HCT116 (cell line): ENCODE data around the gene ARHGAP21. TPM values are rescaled to one million over a fixed set of nuclear protein-coding genes. Genes with fewer than 3 reads are reported as not detected.

Experiments used
- ATAC-seq: fragments of 200-7000 bp; cut with Tn5 transposase; 2 replicates; pipeline ENCODE4 v1.9.1; 2020; ENCODE audit warnings: mild to moderate bottlenecking, moderate library complexity
- BruUV-seq: library from RNA; stranded (reverse); fragments of 400-500 nt; replicated peaks from 2 replicates; lab custom pipeline; 2021; lab: Mats Ljungman, UMichigan
- CTCF ChIA-PET: fragments of 300-600 bp; sonication (Branson Sonifier 250); formaldehyde crosslinking; loops from one replicate; lab custom pipeline; 2021; ENCODE audit warnings: antibody characterized with exemption; lab: Charles Lee
- POLR2A ChIA-PET: fragments of 300-600, 350-600 bp; sonication (Branson Sonifier 250); formaldehyde crosslinking; loops from one replicate; lab custom pipeline; 2021; ENCODE audit warnings: antibody characterized with exemption; lab: Charles Lee
- RAD21 ChIA-PET, 2 experiments: fragments of 300-600 bp; sonication (Branson Sonifier 250); formaldehyde crosslinking; loops; one replicate each; lab custom pipeline; 2023; ENCODE audit warnings: low total read pairs in 2 of 2; ENCODE audit not compliant: uncharacterized antibody in 2 of 2, unreplicated experiment in 2 of 2, low non-redundant PET in 1 of 2; lab: Charles Lee
- DNase-seq: peaks from one replicate; pipeline ENCODE4 v3.0.0-alpha.2; 2010; ENCODE audit warnings: low read depth, low spot score
- H2AFZ ChIP-seq: fragments of 200-600 bp; shearing (Covaris generic), sonication (generic); 2 replicates; pipeline ENCODE4 v1.6.1; 2017; ENCODE audit warnings: low read depth, mixed run types, mixed read lengths, antibody characterized with exemption, low read length; ENCODE audit not compliant: poor library complexity, severe bottlenecking
- H3K27ac ChIP-seq: 2 replicates; pipeline ENCODE4 v1.5.1; 2012; ENCODE audit warnings: low read depth, low read length
- H3K27me3 ChIP-seq: fragments of 200-600 bp; sonication (generic); 2 replicates; pipeline ENCODE4 v1.6.1; 2016; ENCODE audit warnings: mixed run types, low read length, mixed read lengths; ENCODE audit not compliant: insufficient read depth
- H3K36me3 ChIP-seq, 2 experiments: fragments of 200-500 bp in 1 of 2; fragments of 200-600 bp in 1 of 2; sonication (Bioruptor generic) in 1 of 2; sonication (generic) in 1 of 2; 2 replicates each; pipeline versions ENCODE4 v1.5.1 to v1.6.1; 2014 to 2016; ENCODE audit warnings: low read length in 2 of 2, inconsistent platforms in 1 of 2, mixed read lengths in 1 of 2, mixed run types in 1 of 2; ENCODE audit not compliant: insufficient read depth in 2 of 2, control insufficient read depth in 1 of 2
- H3K4me1 ChIP-seq, 2 experiments: fragments of 200-600 bp in 1 of 2; sonication (generic) in 1 of 2; 2 replicates each; pipeline versions ENCODE4 v1.5.1 to v1.6.1; 2012 to 2017; ENCODE audit warnings: low read length in 2 of 2, inconsistent platforms in 1 of 2, mild to moderate bottlenecking in 1 of 2, mixed read lengths in 1 of 2, mixed run types in 1 of 2, moderate library complexity in 1 of 2; ENCODE audit not compliant: insufficient read depth in 2 of 2, control insufficient read depth in 1 of 2
- H3K4me2 ChIP-seq: fragments of 200-600 bp; sonication (generic); 2 replicates; pipeline ENCODE4 v1.6.1; 2017; ENCODE audit warnings: mixed run types, low read length, mixed read lengths
- H3K4me3 ChIP-seq, 2 experiments: fragments of 200-600 bp in 1 of 2; sonication (generic) in 1 of 2; replicated peaks in 1 of 2; 2 replicates each; pipeline ENCODE4 v1.5.1; 2011 to 2016; ENCODE audit warnings: low read length in 2 of 2, control low read depth in 1 of 2, low read depth in 1 of 2, mild to moderate bottlenecking in 1 of 2, mixed read lengths in 1 of 2, mixed run types in 1 of 2
- H3K79me2 ChIP-seq: fragments of 200-600 bp; sonication (generic); 2 replicates; pipeline ENCODE4 v1.6.1; 2017; ENCODE audit warnings: mild to moderate bottlenecking, mixed run types, low read length, moderate library complexity, mixed read lengths; ENCODE audit not compliant: insufficient read depth
- H3K9ac ChIP-seq: fragments of 200-600 bp; sonication (generic); 2 replicates; pipeline ENCODE4 v1.6.1; 2016; ENCODE audit warnings: low read length, mixed read lengths
- H3K9me2 ChIP-seq: fragments of 200-600 bp; sonication (generic), shearing (Covaris generic); 2 replicates; pipeline ENCODE4 v1.6.1; 2017; ENCODE audit warnings: mixed run types, mild to moderate bottlenecking, moderate library complexity; ENCODE audit not compliant: insufficient read depth
- H3K9me3 ChIP-seq, 2 experiments: fragments of 200-500 bp in 1 of 2; fragments of 200-600 bp in 1 of 2; sonication (Bioruptor generic) in 1 of 2; sonication (generic) in 1 of 2; 2 replicates each; pipeline ENCODE4 v1.6.1; 2014 to 2017; ENCODE audit warnings: low read length in 2 of 2, mixed read lengths in 2 of 2, inconsistent platforms in 1 of 2, low read depth in 1 of 2, mild to moderate bottlenecking in 1 of 2, mixed run types in 1 of 2, moderate library complexity in 1 of 2; ENCODE audit not compliant: control insufficient read depth in 1 of 2, insufficient read depth in 1 of 2
- H4K20me1 ChIP-seq: fragments of 200-600 bp; sonication (generic), shearing (Covaris generic); 2 replicates; pipeline ENCODE4 v1.6.1; 2017; ENCODE audit warnings: mixed run types, mild to moderate bottlenecking, moderate library complexity; ENCODE audit not compliant: insufficient read depth
- ATF3 ChIP-seq: IDR thresholded peaks from 2 replicates; pipeline ENCODE4 v1.6.1; 2012
- CBX3 ChIP-seq: IDR thresholded peaks from 2 replicates; pipeline ENCODE4 v1.6.1; 2012; ENCODE audit warnings: low read depth
- CEBPB ChIP-seq: IDR thresholded peaks from 2 replicates; pipeline ENCODE4 v1.6.1; 2012; ENCODE audit warnings: low read depth
- CTCF ChIP-seq, 3 experiments: fragments of 200-600 bp in 1 of 3; sonication (generic) in 1 of 3; IDR thresholded peaks in 2 of 3; conservative IDR thresholded peaks in 1 of 3; 2 replicates each; pipeline ENCODE4 v1.5.1; 2012 to 2017; ENCODE audit warnings: low read depth in 2 of 3, low read length in 2 of 3, antibody characterized with exemption in 1 of 3, borderline replicate concordance in 1 of 3, control low read depth in 1 of 3, mild to moderate bottlenecking in 1 of 3, mixed read lengths in 1 of 3, mixed run types in 1 of 3, moderate library complexity in 1 of 3; ENCODE audit not compliant: insufficient read depth in 1 of 3
- EGR1 ChIP-seq: IDR thresholded peaks from 2 replicates; pipeline ENCODE4 v1.6.1; 2012; ENCODE audit warnings: low read depth
- ELF1 ChIP-seq: IDR thresholded peaks from 2 replicates; pipeline ENCODE4 v1.6.1; 2012; ENCODE audit warnings: low read depth, borderline replicate concordance
- EZH2 ChIP-seq: fragments of 200-600 bp; sonication (generic); IDR thresholded peaks from 2 replicates; pipeline ENCODE4 v1.6.1; 2017; ENCODE audit warnings: antibody characterized with exemption, mixed run types
- EZH2phosphoT487 ChIP-seq: fragments of 200-600 bp; IDR thresholded peaks from 2 replicates; pipeline ENCODE4 v1.6.1; 2018; ENCODE audit warnings: antibody characterized with exemption, borderline replicate concordance
- JUND ChIP-seq: IDR thresholded peaks from 2 replicates; pipeline ENCODE4 v1.6.1; 2012
- POLR2AphosphoS5 ChIP-seq: IDR thresholded peaks from 2 replicates; pipeline ENCODE4 v1.6.1; 2011; ENCODE audit warnings: mild to moderate bottlenecking, low read depth, low read length, moderate library complexity
- RAD21 ChIP-seq: IDR thresholded peaks from 2 replicates; pipeline ENCODE4 v1.6.1; 2012; ENCODE audit warnings: low read depth, mild to moderate bottlenecking
- SIN3A ChIP-seq: IDR thresholded peaks from 2 replicates; pipeline ENCODE4 v1.6.1; 2012; ENCODE audit warnings: low read depth
- SP1 ChIP-seq: IDR thresholded peaks from 2 replicates; pipeline ENCODE4 v1.6.1; 2012; ENCODE audit warnings: low read depth
- SRF ChIP-seq: IDR thresholded peaks from 2 replicates; pipeline ENCODE4 v1.6.1; 2012; ENCODE audit warnings: low read depth
- YY1 ChIP-seq: IDR thresholded peaks from 2 replicates; pipeline ENCODE4 v1.6.1; 2011; ENCODE audit warnings: low read length, low read depth, moderate library complexity, mild to moderate bottlenecking; ENCODE audit not compliant: insufficient replicate concordance; ENCODE audit errors: extremely low read depth
- ZNF274 ChIP-seq: fragments of 200-500 bp; sonication (Bioruptor generic); IDR thresholded peaks from 2 replicates; pipeline ENCODE4 v1.6.1; 2014; ENCODE audit warnings: mild to moderate bottlenecking, low read depth, low read length, inconsistent platforms
- intact Hi-C: fragments of 100-400 bp; cut with micrococcal nuclease; formaldehyde crosslinking; loops from 2 replicates; pipeline ENCODE4 v1.10.0; 2022
- total RNA-seq: library from RNA; stranded (reverse); gene quantifications from one replicate; pipeline ENCODE4 v1.2.1, GENCODE V29; 2021; ENCODE audit not compliant: unreplicated experiment
- TF ChIP-seq, protein P1 (sequence below): IDR thresholded peaks from 2 replicates; pipeline ENCODE4 v1.6.1; 2012
- TF ChIP-seq, protein P2 (sequence below): IDR thresholded peaks from 2 replicates; pipeline ENCODE4 v1.6.1; 2011; ENCODE audit warnings: mild to moderate bottlenecking, low read length, moderate library complexity; ENCODE audit not compliant: insufficient replicate concordance; ENCODE audit errors: extremely low read depth

The ARHGAP21 gene
- total RNA-seq, 1 experiment from 2014 or later, result 47.7 TPM

- TF ChIP-seq, protein P1, sequence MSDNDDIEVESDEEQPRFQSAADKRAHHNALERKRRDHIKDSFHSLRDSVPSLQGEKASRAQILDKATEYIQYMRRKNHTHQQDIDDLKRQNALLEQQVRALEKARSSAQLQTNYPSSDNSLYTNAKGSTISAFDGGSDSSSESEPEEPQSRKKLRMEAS, result no peak
- TF ChIP-seq POLR2AphosphoS5 (no peak), ZNF274 (no peak), SIN3A (no peak), SP1 (no peak), SRF (no peak)
- TF ChIP-seq, protein P2, sequence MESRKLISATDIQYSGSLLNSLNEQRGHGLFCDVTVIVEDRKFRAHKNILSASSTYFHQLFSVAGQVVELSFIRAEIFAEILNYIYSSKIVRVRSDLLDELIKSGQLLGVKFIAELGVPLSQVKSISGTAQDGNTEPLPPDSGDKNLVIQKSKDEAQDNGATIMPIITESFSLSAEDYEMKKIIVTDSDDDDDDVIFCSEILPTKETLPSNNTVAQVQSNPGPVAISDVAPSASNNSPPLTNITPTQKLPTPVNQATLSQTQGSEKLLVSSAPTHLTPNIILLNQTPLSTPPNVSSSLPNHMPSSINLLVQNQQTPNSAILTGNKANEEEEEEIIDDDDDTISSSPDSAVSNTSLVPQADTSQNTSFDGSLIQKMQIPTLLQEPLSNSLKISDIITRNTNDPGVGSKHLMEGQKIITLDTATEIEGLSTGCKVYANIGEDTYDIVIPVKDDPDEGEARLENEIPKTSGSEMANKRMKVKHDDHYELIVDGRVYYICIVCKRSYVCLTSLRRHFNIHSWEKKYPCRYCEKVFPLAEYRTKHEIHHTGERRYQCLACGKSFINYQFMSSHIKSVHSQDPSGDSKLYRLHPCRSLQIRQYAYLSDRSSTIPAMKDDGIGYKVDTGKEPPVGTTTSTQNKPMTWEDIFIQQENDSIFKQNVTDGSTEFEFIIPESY, result no peak
Measured at GRCh38 chr10:24683554-24683953, 40.1 kb downstream of the ARHGAP21 start (continued).

- Histone ChIP-seq H2AFZ (no peak overlapping the region), H3K4me1 (no peaks in the 10 kb centered on the region), H4K20me1 (no peaks in the 10 kb centered on the region), H3K36me3 (no peaks in the 10 kb centered on the region), H3K9me2 (no peaks in the 10 kb centered on the region), H3K4me2 (no peak overlapping the region), H3K79me2 (peaks cover 40% of the 10 kb centered on the region), H3K9me3 (no peaks in the 10 kb centered on the region), H3K4me3 (no peak overlapping the region), H3K9ac (no peak overlapping the region), H3K27ac (no peak overlapping the region), H3K27me3 (no peaks in the 10 kb centered on the region)
- TF ChIP-seq CEBPB, result no peak
- no peak for TF ChIP-seq JUND
- no peak for TF ChIP-seq RAD21
- no peak for TF ChIP-seq YY1
- no peak for TF ChIP-seq EZH2phosphoT487
- TF ChIP-seq ATF3, result no peak
- TF ChIP-seq SRF, result no peak
- TF ChIP-seq CTCF (IDR thresholded peaks at IDR 0.05 in 2 of 3, conservative IDR thresholded peaks at IDR 0.05 in 1 of 3; ENCODE audit: borderline replicate concordance in 1 of 3, insufficient read depth in 1 of 3, low read depth in 2 of 3, low read length in 2 of 3), result no peak
- TF ChIP-seq CBX3, result no peak
- no peak for TF ChIP-seq ELF1
- TF ChIP-seq SIN3A, result no peak
- TF ChIP-seq, protein P2, result no peak
- TF ChIP-seq EZH2, result no peak
- TF ChIP-seq EGR1, result no peak
- no peak for TF ChIP-seq POLR2AphosphoS5
- TF ChIP-seq ZNF274, result no peak
- intact Hi-C loops, result no loop called here
- ATAC-seq (no peak), DNase-seq (no peak)
- POLR2A ChIA-PET, result no interaction called here
- no TSS peak for BruUV-seq
- CTCF ChIA-PET, result no interaction called here
- RAD21 ChIA-PET, result no interaction called here
Measured at GRCh38 chr10:24681572-24682088, 42.1 kb downstream of the ARHGAP21 start.
